ENCODE results near the gene P2RY2.

GRCh38 chr11:73235236-73235786 is 17.2 kb downstream of the P2RY2 start:
- TF ChIP-seq CTCF (conservative IDR thresholded peaks at IDR 0.05): no peak
- no peak for TF ChIP-seq EZH2 (IDR thresholded peaks at IDR 0.05; ENCODE audit: low read depth)

All from PC-9 (cell line).